HepG2 (cell line): ENCODE measurements around the gene HTRA3. TPM values are rescaled to one million over a fixed set of nuclear protein-coding genes. Genes with fewer than 3 reads are reported as not detected.

Experiments used
- ATAC-seq: fragments of 200-7000 bp; cut with Tn5 transposase; 3 replicates; pipeline ENCODE4 v1.9.1; 2020; ENCODE audit warnings: mild to moderate bottlenecking, moderate library complexity
- BruUV-seq: library from RNA; stranded (reverse); fragments of 400-500 nt; replicated peaks from 2 replicates; lab custom pipeline; 2021; lab: Mats Ljungman, UMichigan
- CTCF ChIA-PET: fragments of 300-600 bp; formaldehyde crosslinking; extraction: SDS; loops from one replicate; lab custom pipeline; 2021; ENCODE audit warnings: low total read pairs, inconsistent platforms, low intra/inter-chr PET ratio; lab: Yijun Ruan, JAX
- POLR2A ChIA-PET: fragments of 350-600 bp; sonication (Branson Sonifier 250); formaldehyde crosslinking; loops from one replicate; lab custom pipeline; 2020; ENCODE audit warnings: antibody characterized with exemption, inconsistent platforms; lab: Yijun Ruan, JAX
- DNase-seq: peaks from one replicate; pipeline ENCODE4 v3.0.0-alpha.2; 2015; ENCODE audit warnings: low spot score
- FAIRE-seq: peaks from 3 replicates; lab custom pipeline; 2011; peaks lifted over from hg19 to GRCh38; lab: Jason Lieb, UNC
- H2AFZ ChIP-seq: one replicate; pipeline ENCODE4 v1.6.1; 2011; ENCODE audit warnings: low read length, inconsistent platforms
- H3K27ac ChIP-seq: fragments of 300-600 bp; 3 replicates; pipeline ENCODE4 v1.8.0; 2011; ENCODE audit warnings: mixed run types, mild to moderate bottlenecking, mixed read lengths, low read length, inconsistent platforms; ENCODE audit not compliant: insufficient read depth; ENCODE audit errors: extremely low read length
- H3K27me3 ChIP-seq, 2 experiments: fragments of 200-600 bp in 1 of 2; 2 replicates in 1 of 2; 3 replicates in 1 of 2; pipeline versions ENCODE4 v1.6.0 to v1.8.0; 2011; ENCODE audit warnings: low read length in 2 of 2, mild to moderate bottlenecking in 2 of 2, moderate library complexity in 2 of 2, inconsistent platforms in 1 of 2; ENCODE audit not compliant: insufficient read depth in 2 of 2, control insufficient read depth in 1 of 2
- H3K36me3 ChIP-seq, 2 experiments: fragments of 200-600 bp in 1 of 2; replicated peaks in 1 of 2; 2 replicates in 1 of 2; 3 replicates in 1 of 2; pipeline versions ENCODE4 v1.5.1 to v1.8.0; 2011; ENCODE audit warnings: low read length in 2 of 2, inconsistent platforms in 1 of 2; ENCODE audit not compliant: insufficient read depth in 2 of 2, control insufficient read depth in 1 of 2
- H3K4me1 ChIP-seq: 2 replicates; pipeline ENCODE4 v1.5.1; 2012; ENCODE audit warnings: low read length, inconsistent platforms; ENCODE audit not compliant: insufficient read depth
- H3K4me2 ChIP-seq: 2 replicates; pipeline ENCODE4 v1.6.0; 2011; ENCODE audit warnings: low read depth, low read length, inconsistent platforms
- H3K4me3 ChIP-seq, 3 experiments: fragments of 200-600 bp in 1 of 3; sonication (generic), shearing (Covaris generic) in 1 of 3; replicated peaks in 1 of 3; 2 replicates each; pipeline ENCODE4 v1.5.1; 2011 to 2016; ENCODE audit warnings: low read length in 3 of 3, inconsistent platforms in 2 of 3, low read depth in 2 of 3, mild to moderate bottlenecking in 2 of 3, control low read depth in 1 of 3, mixed read lengths in 1 of 3; ENCODE audit not compliant: insufficient read depth in 1 of 3
- H3K79me2 ChIP-seq: one replicate; pipeline ENCODE4 v1.6.1; 2011; ENCODE audit warnings: low read length, inconsistent platforms; ENCODE audit not compliant: insufficient read depth
- H3K9ac ChIP-seq: 2 replicates; pipeline ENCODE4 v1.6.0; 2011; ENCODE audit warnings: mild to moderate bottlenecking, low read depth, low read length, inconsistent platforms; ENCODE audit not compliant: insufficient read depth
- H3K9me3 ChIP-seq: 2 replicates; pipeline ENCODE4 v1.5.1; 2012; ENCODE audit warnings: mild to moderate bottlenecking, low read length
- H4K20me1 ChIP-seq: 2 replicates; pipeline ENCODE4 v1.6.0; 2011; ENCODE audit warnings: inconsistent platforms, mild to moderate bottlenecking, low read length, moderate library complexity; ENCODE audit not compliant: insufficient read depth
- AKNA ChIP-seq: sonication (generic); formaldehyde crosslinking; IDR thresholded peaks from 2 replicates; pipeline ENCODE4 v1.4.0; 2020; ENCODE audit warnings: missing genetic modification reagents, borderline replicate concordance
- FOSL1 ChIP-seq: sonication (generic); formaldehyde crosslinking; IDR thresholded peaks from 2 replicates; pipeline ENCODE4 v1.9.0; 2021; ENCODE audit warnings: missing genetic modification reagents, borderline replicate concordance
- MYC ChIP-seq: sonication (generic); formaldehyde crosslinking; IDR thresholded peaks from 2 replicates; pipeline ENCODE4 v1.9.0; 2021; ENCODE audit warnings: missing genetic modification reagents, borderline replicate concordance
- PBX3 ChIP-seq: sonication (generic); formaldehyde crosslinking; IDR thresholded peaks from 2 replicates; pipeline ENCODE4 v1.8.1; 2023; ENCODE audit warnings: missing genetic modification reagents, inconsistent platforms, borderline replicate concordance
- PITX1 ChIP-seq: sonication (generic); formaldehyde crosslinking; IDR thresholded peaks from 2 replicates; pipeline ENCODE4 v1.5.1; 2020; ENCODE audit warnings: mild to moderate bottlenecking, missing genetic modification reagents
- SKI ChIP-seq: fragments of 450-650 bp; IDR thresholded peaks from one replicate; pipeline ENCODE4 v1.6.1; 2018; ENCODE audit warnings: mild to moderate bottlenecking; ENCODE audit not compliant: partially characterized antibody
- SMAD9 ChIP-seq: sonication (generic); formaldehyde crosslinking; IDR thresholded peaks from 2 replicates; pipeline ENCODE4 v1.5.1; 2020; ENCODE audit warnings: mild to moderate bottlenecking, missing genetic modification reagents
- THAP11 ChIP-seq: IDR thresholded peaks from 2 replicates; pipeline ENCODE4 v1.6.1; 2016; ENCODE audit warnings: missing biosample characterization, missing genetic modification reagents
- ZBTB8A ChIP-seq: sonication (generic); formaldehyde crosslinking; IDR thresholded peaks from 2 replicates; pipeline ENCODE4 v1.4.0; 2020; ENCODE audit warnings: mild to moderate bottlenecking, low read depth, missing genetic modification reagents, borderline replicate concordance
- ZNF382 ChIP-seq: sonication (generic); formaldehyde crosslinking; IDR thresholded peaks from 2 replicates; pipeline ENCODE4 v1.5.0; 2020; ENCODE audit warnings: missing genetic modification reagents, mild to moderate bottlenecking, borderline replicate concordance
- ZNF558 ChIP-seq: sonication (generic); formaldehyde crosslinking; IDR thresholded peaks from 2 replicates; pipeline ENCODE4 v1.9.0; 2022; ENCODE audit warnings: mild to moderate bottlenecking, missing genetic modification reagents, borderline replicate concordance
- ZNF639 ChIP-seq: conservative IDR thresholded peaks from 2 replicates; pipeline ENCODE4 v1.6.1; 2018; ENCODE audit warnings: missing genetic modification reagents
- WGBS: methylation state at CpG from one replicate; pipeline ENCODE4 v1.1.6; 2017; ENCODE audit warnings: low lambda C conversion rate; 5-methylcytosine and 5-hydroxymethylcytosine counted together
- in situ Hi-C: cut with HindIII; loops from 2 replicates; pipeline ENCODE4 v1.10.0; 2017; ENCODE audit warnings: low pct_unique_long_range_greater_than_20kb; ENCODE audit not compliant: extremely low pct_ligation_motif_present
- intact Hi-C: fragments of 100-400 bp; cut with micrococcal nuclease; formaldehyde crosslinking; loops from one replicate; pipeline ENCODE4 v1.10.0; 2022; ENCODE audit not compliant: unreplicated experiment
- polyA plus RNA-seq, 8 experiments: library from polyadenylated mRNA; depleted of rRNA in 3 of 8; stranded (reverse) in 7 of 8; unstranded in 1 of 8; fragments of >200 nt; fragmentation: Illumina TruSeq in 4 of 8; extraction: Trizol in 4 of 8; gene quantifications; 2 replicates each; pipeline versions ENCODE4 v1.2.1 to v1.2.3, GENCODE V29; 2011 to 2016; ENCODE audit warnings: low read depth in 4 of 8, missing spikeins in 1 of 8, mixed read lengths in 1 of 8; ENCODE audit not compliant: insufficient read depth in 1 of 8
- total RNA-seq, 5 experiments: library from RNA; depleted of rRNA; stranded (reverse); fragments of >200 nt; fragmentation: Illumina TruSeq; extraction: Trizol; gene quantifications; 2 replicates each; pipeline ENCODE4 v1.2.3, GENCODE V29; 2016; ENCODE audit warnings: low read depth in 1 of 5

The HTRA3 gene
- total and polyA plus RNA-seq, 2 of the 13 experiments (the other 11 are each of a cell fraction or from before 2014, with no cell fraction given) = 0.17 TPM; not detected in 1

- H3K27me3 ChIP-seq = peaks cover 3 to 38% of the 10 kb centered on the region in 2 experiments; a peak in 3 of 5 replicates
- in situ Hi-C loops = no loop called here
- ATAC-seq = peak; percentile 19; the same call in 1 of the 3 replicates
- no peak overlapping the region for H3K9ac ChIP-seq
- CTCF ChIA-PET = no interaction called here
- intact Hi-C loops = no loop called here
- no peak for DNase-seq
- H4K20me1 ChIP-seq = no peaks in the 10 kb centered on the region
- POLR2A ChIA-PET = no interaction called here
- no peak overlapping the region for H2AFZ ChIP-seq
- FAIRE-seq = no peak
- no peaks in the 10 kb centered on the region for H3K79me2 ChIP-seq
- no peak overlapping the region for H3K4me3 ChIP-seq
- H3K4me1 ChIP-seq = 0 out of 2 replicates have a peak, but pooled peaks cover 2% of the 10 kb centered on the region
- 0 out of 2 replicates have a peak, but pooled peaks cover 5% of the 10 kb centered on the region for H3K9me3 ChIP-seq
- TF ChIP-seq ZNF382 (CRISPR knock-in tag) (no peak), FOSL1 (no peak), ZBTB8A (CRISPR knock-in tag) (no peak), SMAD9 (CRISPR knock-in tag) (no peak), THAP11 (CRISPR knock-in tag) (no peak), MYC (no peak), AKNA (CRISPR knock-in tag) (no peak), PBX3 (CRISPR knock-in tag) (no peak), ZNF558 (CRISPR knock-in tag) (no peak), SKI (no peak), PITX1 (CRISPR knock-in tag) (no peak), ZNF639 (no peak)
- H3K4me2 ChIP-seq = no peak overlapping the region
- H3K27ac ChIP-seq = no peak overlapping the region
- BruUV-seq = no TSS peak
- H3K36me3 ChIP-seq = no peaks in the 10 kb centered on the region
- WGBS = 30% methylated on average over 4 of the region's 13 CpGs
Observed at GRCh38 chr4:8328866-8329559, 59.5 kb downstream of the HTRA3 start.
